T-helper 17 cell (primary cell): ENCODE results near the gene PCGF2. TPM values are rescaled to one million over a fixed set of nuclear protein-coding genes. Genes with fewer than 3 reads are reported as not detected.

Experiments used
- ATAC-seq: fragments of 150-1000 bp; cut with Tn5 transposase; 2 replicates; pipeline ENCODE4 v1.10.0; 2021; ENCODE audit warnings: mild to moderate bottlenecking, moderate library complexity
- DNase-seq, 3 donors: peaks; one replicate each; pipeline versions ENCODE4 v3.0.0 to v3.0.0-alpha.2; 2020 to 2021
- H3K9me3 ChIP-seq: one replicate; pipeline ENCODE4 v1.7.0; 2013; ENCODE audit warnings: low read length, mild to moderate bottlenecking; ENCODE audit not compliant: control insufficient read depth, poor library complexity, severe bottlenecking
- H3K27ac Mint-ChIP-seq: one replicate; pipeline ENCODE4 v1.8.0; 2022; ENCODE audit warnings: mild to moderate bottlenecking, moderate library complexity, mixed read lengths
- H3K27me3 Mint-ChIP-seq: one replicate; pipeline ENCODE4 v1.8.0; 2022; ENCODE audit warnings: mixed read lengths
- H3K36me3 Mint-ChIP-seq: one replicate; pipeline ENCODE4 v1.8.0; 2022; ENCODE audit warnings: low read depth, mixed read lengths
- H3K4me1 Mint-ChIP-seq: one replicate; pipeline ENCODE4 v1.8.0; 2022; ENCODE audit warnings: mild to moderate bottlenecking, mixed read lengths
- H3K4me3 Mint-ChIP-seq: one replicate; pipeline ENCODE4 v1.8.0; 2022; ENCODE audit warnings: mild to moderate bottlenecking, moderate library complexity, mixed read lengths
- total RNA-seq, 4 donors: library from RNA in 2 of 4; stranded (reverse) in 2 of 4; gene quantifications; one replicate each; pipeline ENCODE4 v1.2.3 and lab custom pipeline; 2022 to 2026

Gene PCGF2
- total RNA-seq, 2 donors from 2014 or later: not detected

DNA sequence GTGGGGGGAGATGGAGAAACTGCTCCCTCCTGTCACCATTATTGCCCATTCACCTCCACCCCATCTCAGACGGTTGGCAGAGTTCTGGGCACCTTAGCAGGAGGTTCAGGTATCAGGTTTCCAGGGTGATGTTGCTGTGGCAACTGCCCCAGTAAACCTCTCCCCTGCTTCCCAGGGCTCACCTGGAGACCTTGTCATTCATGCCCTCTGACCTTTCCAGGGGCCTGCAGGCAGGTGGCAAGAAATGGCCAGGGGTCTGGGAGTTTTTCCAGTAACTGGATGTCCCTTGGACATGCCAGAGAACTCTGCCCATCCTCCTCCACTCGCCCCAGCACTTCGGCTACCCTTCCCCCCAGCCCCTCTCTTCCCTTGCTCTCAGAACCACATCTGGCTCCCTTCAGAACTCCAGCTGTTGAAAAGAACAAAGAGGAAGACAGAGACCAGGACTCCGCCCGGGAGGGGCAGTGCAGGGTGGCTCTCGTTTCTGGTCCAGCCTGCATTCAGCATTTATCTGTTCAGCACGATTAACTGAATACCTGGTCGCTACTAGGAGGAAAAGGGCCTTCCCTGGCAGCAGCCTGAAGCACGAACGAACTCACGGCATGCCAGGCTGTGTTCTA is 34.6 kb downstream of the PCGF2 start:
- Mint-ChIP-seq H3K4me3 (no peak overlapping the region), H3K4me1 (peaks cover 39% of the 10 kb centered on the region), H3K27ac (peak overlapping the region; percentile 82), H3K27me3 (no peaks in the 10 kb centered on the region), H3K36me3 (peaks cover 14% of the 10 kb centered on the region)
- ATAC-seq (no peak), DNase-seq (no peak)
- no peaks in the 10 kb centered on the region for H3K9me3 ChIP-seq

GRCh38 chr17:38712593-38712992 is 35.5 kb downstream of the PCGF2 start:
- peak overlapping the region; percentile 41 for H3K4me3 Mint-ChIP-seq
- H3K36me3 Mint-ChIP-seq: peaks cover 14% of the 10 kb centered on the region
- no peaks in the 10 kb centered on the region for H3K27me3 Mint-ChIP-seq
- no peak overlapping the region for H3K27ac Mint-ChIP-seq
- H3K9me3 ChIP-seq: no peaks in the 10 kb centered on the region
- DNase-seq (no peak), ATAC-seq (no peak)
- peaks cover 44% of the 10 kb centered on the region for H3K4me1 Mint-ChIP-seq

DNA sequence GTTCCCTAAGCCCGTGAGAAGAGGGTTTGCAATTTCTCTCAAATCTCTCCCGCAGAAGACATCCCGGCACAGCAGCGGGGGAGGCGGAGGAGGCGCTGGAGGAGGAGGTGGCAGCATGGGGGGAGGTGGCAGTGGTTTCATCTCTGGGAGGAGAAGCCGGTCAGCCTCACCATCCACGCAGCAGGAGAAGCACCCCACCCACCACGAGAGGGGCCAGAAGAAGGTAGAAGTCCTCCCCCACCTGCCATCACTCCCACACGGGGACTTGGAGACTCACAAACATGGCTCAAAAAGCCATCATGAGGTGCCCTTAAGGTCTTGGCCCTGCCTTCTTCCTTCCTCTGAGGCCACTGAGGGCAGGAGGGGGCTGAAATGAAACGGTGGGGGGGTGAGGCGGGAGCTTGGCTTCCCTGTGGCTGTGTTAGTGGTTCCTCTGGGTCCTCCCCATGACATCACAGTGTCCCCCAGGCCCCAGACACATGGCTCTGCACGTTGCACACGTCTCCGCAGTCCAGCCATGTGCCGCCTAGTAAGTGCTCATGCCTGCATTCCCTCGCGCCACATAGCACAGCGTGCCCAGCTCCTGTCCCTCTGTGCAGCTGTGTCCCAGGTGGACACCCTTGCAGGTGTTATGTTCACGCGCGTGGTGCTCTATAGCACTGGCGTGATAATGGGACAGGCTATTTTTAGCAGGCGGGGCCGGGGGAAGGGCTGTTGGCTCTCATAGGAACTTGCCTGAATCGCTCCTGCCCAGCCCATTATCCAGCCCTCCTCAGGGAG is 36.2 kb downstream of the PCGF2 start:
- H3K4me1 Mint-ChIP-seq: peaks cover 50% of the 10 kb centered on the region
- H3K27ac Mint-ChIP-seq: peak overlapping the region; percentile 41
- H3K36me3 Mint-ChIP-seq: peaks cover 14% of the 10 kb centered on the region
- DNase-seq (no peak), ATAC-seq (no peak)
- no peaks in the 10 kb centered on the region for H3K9me3 ChIP-seq
- no peak overlapping the region for H3K4me3 Mint-ChIP-seq
- no peaks in the 10 kb centered on the region for H3K27me3 Mint-ChIP-seq

- Mint-ChIP-seq H3K27ac (peak overlapping the region; percentile 41), H3K36me3 (peaks cover 12% of the 10 kb centered on the region), H3K4me3 (no peak overlapping the region), H3K4me1 (peaks cover 54% of the 10 kb centered on the region), H3K27me3 (no peaks in the 10 kb centered on the region)
- no peak for ATAC-seq
- no peak for DNase-seq
- no peaks in the 10 kb centered on the region for H3K9me3 ChIP-seq
Observed at GRCh38 chr17:38710985-38711384, 37.2 kb downstream of the PCGF2 start.

- no peak for DNase-seq
- no peaks in the 10 kb centered on the region for H3K9me3 ChIP-seq
- H3K4me3 Mint-ChIP-seq: no peak overlapping the region
- no peak for ATAC-seq
- peak overlapping the region; percentile 60 for H3K27ac Mint-ChIP-seq
- H3K4me1 Mint-ChIP-seq: peaks cover 53% of the 10 kb centered on the region
- H3K27me3 Mint-ChIP-seq: no peaks in the 10 kb centered on the region
- peaks cover 10% of the 10 kb centered on the region for H3K36me3 Mint-ChIP-seq
Observed at GRCh38 chr17:38710604-38710962, 37.6 kb downstream of the PCGF2 start.

- ATAC-seq: no peak
- Mint-ChIP-seq H3K36me3 (peaks cover 10% of the 10 kb centered on the region), H3K27me3 (no peaks in the 10 kb centered on the region), H3K27ac (peak overlapping the region; percentile 60), H3K4me1 (peaks cover 50% of the 10 kb centered on the region), H3K4me3 (no peak overlapping the region)
- no peak for DNase-seq
- H3K9me3 ChIP-seq: no peaks in the 10 kb centered on the region
Observed at GRCh38 chr17:38709864-38710603, 38.1 kb downstream of the PCGF2 start.

DNA sequence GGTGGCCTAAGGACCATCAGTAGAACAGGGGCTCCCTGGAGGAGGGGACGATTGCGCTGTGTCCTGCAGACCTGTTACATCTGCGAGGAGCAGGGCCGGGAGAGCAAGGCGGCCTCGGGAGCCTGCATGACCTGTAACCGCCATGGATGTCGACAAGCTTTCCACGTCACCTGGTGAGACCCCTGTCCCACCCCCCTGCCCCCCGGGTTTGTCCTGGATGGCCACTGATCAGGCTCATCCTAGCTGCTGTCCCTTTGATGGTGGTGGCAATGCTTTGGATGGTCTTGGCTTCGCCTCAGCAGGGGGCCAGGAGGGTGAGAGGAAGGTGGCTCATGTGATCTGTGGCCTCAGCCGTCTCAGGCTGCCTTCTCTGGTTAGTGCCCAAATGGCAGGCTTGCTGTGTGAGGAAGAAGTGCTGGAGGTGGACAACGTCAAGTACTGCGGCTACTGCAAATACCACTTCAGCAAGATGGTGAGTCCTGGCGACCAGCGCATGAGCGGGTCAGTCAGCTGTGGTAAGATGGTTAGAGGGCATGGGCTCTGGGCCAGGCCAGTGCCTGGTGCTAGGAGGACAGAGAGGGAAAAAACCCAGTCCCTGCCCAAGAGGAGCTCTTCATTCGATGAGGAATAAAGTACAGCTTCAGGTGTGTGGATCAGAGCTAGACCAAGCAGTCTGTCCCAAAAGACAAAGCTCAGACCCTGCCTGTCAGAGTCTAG is 38.9 kb downstream of the PCGF2 start:
- Mint-ChIP-seq H3K27me3 (no peaks in the 10 kb centered on the region), H3K4me3 (no peak overlapping the region), H3K36me3 (peaks cover 10% of the 10 kb centered on the region), H3K4me1 (peaks cover 50% of the 10 kb centered on the region), H3K27ac (peak overlapping the region; percentile 60)
- DNase-seq (no peak), ATAC-seq (no peak)
- H3K9me3 ChIP-seq: no peaks in the 10 kb centered on the region

DNA sequence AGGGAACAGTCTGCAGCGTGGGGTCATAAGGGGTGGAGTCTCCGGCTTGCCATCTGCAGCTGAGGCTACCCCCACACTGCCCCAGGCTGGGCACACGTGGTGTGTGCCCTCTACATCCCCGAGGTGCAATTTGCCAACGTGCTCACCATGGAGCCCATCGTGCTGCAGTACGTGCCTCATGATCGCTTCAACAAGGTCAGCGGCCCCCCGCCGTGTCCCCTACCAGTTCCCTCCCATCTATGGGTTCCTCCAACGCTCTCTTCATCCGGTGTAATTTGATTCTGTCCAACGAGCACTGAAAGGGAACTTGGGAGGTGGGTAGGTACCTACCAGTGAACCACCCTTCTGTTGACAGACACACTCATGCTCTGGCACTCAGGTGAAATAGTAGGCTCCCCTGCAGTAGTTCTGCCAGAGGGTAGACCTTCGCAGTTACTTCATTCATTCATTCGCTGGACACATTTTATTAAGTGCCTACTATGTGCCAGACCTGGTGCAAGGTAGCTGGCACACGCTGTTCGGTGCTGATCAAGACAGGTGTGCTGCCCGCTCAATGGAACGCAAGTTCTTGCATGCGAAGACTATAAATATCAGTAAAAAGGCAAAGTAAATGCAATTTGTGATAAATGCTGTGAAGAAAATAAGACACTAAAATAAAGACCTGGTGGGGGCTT is 40.3 kb downstream of the PCGF2 start:
- Mint-ChIP-seq H3K27me3 (no peaks in the 10 kb centered on the region), H3K36me3 (peaks cover 10% of the 10 kb centered on the region), H3K4me3 (peak overlapping the region; percentile 97), H3K27ac (peak overlapping the region; percentile 90), H3K4me1 (peaks cover 56% of the 10 kb centered on the region)
- H3K9me3 ChIP-seq: no peaks in the 10 kb centered on the region
- DNase-seq (no peak), ATAC-seq (no peak)

- no peaks in the 10 kb centered on the region for H3K27me3 Mint-ChIP-seq
- ATAC-seq (no peak), DNase-seq (peak in 1 of 3 donors; percentile 23)
- H3K27ac Mint-ChIP-seq: peak overlapping the region; percentile 90
- H3K4me1 Mint-ChIP-seq: peaks cover 57% of the 10 kb centered on the region
- H3K9me3 ChIP-seq: no peaks in the 10 kb centered on the region
- H3K4me3 Mint-ChIP-seq: peak overlapping the region; percentile 97
- H3K36me3 Mint-ChIP-seq: peaks cover 10% of the 10 kb centered on the region
Observed at GRCh38 chr17:38706505-38707216, 41.5 kb downstream of the PCGF2 start.

DNA sequence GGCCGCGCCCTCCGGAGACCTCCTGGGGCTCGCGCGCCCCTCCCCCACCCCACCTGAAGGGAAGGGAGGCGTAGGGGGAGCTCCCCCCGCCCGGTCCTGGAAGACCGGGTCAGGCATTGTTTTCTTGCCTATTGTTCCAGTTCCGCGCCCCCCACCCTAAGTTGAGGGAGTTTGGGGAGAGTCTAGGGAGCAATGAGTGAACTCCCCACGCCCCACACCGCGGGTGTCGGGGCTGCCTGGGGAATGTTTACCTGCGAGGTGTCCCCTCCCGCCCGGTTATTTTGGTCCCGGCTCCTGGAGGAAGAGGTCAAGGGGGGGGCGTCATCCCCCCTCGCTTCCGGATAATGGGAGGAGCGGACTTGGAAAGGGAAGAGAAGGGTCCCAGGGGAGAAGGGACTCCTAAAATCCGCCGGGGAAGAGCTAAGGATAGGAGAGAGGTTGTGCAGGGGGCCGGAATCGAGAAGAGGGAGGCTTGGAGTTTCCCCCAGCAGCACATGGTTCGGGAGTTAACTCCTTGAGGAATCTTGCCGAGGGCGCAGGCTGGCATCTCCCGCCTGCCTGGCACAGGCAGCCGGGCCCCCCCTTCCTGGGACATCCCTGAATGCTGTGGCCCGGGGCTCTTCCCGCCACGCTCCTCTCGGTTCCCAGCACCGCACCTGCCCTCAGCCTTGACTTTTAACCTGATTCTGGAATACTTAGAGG is 42.2 kb downstream of the PCGF2 start:
- no peaks in the 10 kb centered on the region for H3K27me3 Mint-ChIP-seq
- peak overlapping the region; percentile 90 for H3K27ac Mint-ChIP-seq
- no peak for DNase-seq
- no peaks in the 10 kb centered on the region for H3K9me3 ChIP-seq
- no peak for ATAC-seq
- H3K4me3 Mint-ChIP-seq: peak overlapping the region; percentile 97
- peaks cover 10% of the 10 kb centered on the region for H3K36me3 Mint-ChIP-seq
- H3K4me1 Mint-ChIP-seq: peaks cover 59% of the 10 kb centered on the region

- Mint-ChIP-seq H3K27me3 (no peaks in the 10 kb centered on the region), H3K4me3 (peak overlapping the region; percentile 97), H3K36me3 (peaks cover 10% of the 10 kb centered on the region), H3K27ac (peak overlapping the region; percentile 90), H3K4me1 (peaks cover 56% of the 10 kb centered on the region)
- no peaks in the 10 kb centered on the region for H3K9me3 ChIP-seq
- no peak for ATAC-seq
- no peak for DNase-seq
Observed at GRCh38 chr17:38705523-38705802, 42.7 kb downstream of the PCGF2 start.
